ENCODE results near the gene ZNF407. TPM values are rescaled to one million over a fixed set of nuclear protein-coding genes. Genes with fewer than 3 reads are reported as not detected.

ZNF407 gene
- total RNA-seq, 1 experiment from 2014 or later = 15.9 TPM

GRCh38 chr18:74665346-74665745, 67.7 kb downstream of the ZNF407 start:
- Histone ChIP-seq H3K27me3 (replicated peaks; ENCODE audit: insufficient read depth, low read depth, low read length, poor library complexity) (no peaks in the 10 kb centered on the region), H3K36me3 (ENCODE audit: insufficient read depth, low read length, poor library complexity, severe bottlenecking) (no peaks in the 10 kb centered on the region), H3K27ac (ENCODE audit: low read depth, low read length, poor library complexity, severe bottlenecking) (no peak overlapping the region), H3K4me1 (ENCODE audit: insufficient read depth, low read length, poor library complexity, severe bottlenecking) (no peaks in the 10 kb centered on the region), H3K9me3 (ENCODE audit: low read depth, low read length, poor library complexity, severe bottlenecking) (no peaks in the 10 kb centered on the region), H3K4me3 (ENCODE audit: low read depth, low read length, poor library complexity, severe bottlenecking) (no peak overlapping the region)
- CTCF ChIA-PET = no interaction called here
- no TSS peak for BruUV-seq (replicated peaks)
- TF ChIP-seq, protein P1, sequence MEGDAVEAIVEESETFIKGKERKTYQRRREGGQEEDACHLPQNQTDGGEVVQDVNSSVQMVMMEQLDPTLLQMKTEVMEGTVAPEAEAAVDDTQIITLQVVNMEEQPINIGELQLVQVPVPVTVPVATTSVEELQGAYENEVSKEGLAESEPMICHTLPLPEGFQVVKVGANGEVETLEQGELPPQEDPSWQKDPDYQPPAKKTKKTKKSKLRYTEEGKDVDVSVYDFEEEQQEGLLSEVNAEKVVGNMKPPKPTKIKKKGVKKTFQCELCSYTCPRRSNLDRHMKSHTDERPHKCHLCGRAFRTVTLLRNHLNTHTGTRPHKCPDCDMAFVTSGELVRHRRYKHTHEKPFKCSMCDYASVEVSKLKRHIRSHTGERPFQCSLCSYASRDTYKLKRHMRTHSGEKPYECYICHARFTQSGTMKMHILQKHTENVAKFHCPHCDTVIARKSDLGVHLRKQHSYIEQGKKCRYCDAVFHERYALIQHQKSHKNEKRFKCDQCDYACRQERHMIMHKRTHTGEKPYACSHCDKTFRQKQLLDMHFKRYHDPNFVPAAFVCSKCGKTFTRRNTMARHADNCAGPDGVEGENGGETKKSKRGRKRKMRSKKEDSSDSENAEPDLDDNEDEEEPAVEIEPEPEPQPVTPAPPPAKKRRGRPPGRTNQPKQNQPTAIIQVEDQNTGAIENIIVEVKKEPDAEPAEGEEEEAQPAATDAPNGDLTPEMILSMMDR (conservative IDR thresholded peaks at IDR 0.05; ENCODE audit: low read depth, low read length) = no peak
- no peak for TF ChIP-seq EZH2 (IDR thresholded peaks at IDR 0.05; ENCODE audit: borderline replicate concordance, low read depth, low read length, poor library complexity, severe bottlenecking)
- DNase-seq (ENCODE audit: low spot score) = no peak
- POLR2A ChIA-PET (ENCODE audit: low non-redundant PET) = no interaction called here
- intact Hi-C loops (cut with micrococcal nuclease; ENCODE audit: unreplicated experiment) = no loop called here

GRCh38 chr18:74665905-74666304, 68.2 kb downstream of the ZNF407 start:
- H3K27ac ChIP-seq (ENCODE audit: low read depth, low read length, poor library complexity, severe bottlenecking) = no peak overlapping the region
- H3K4me3 ChIP-seq (ENCODE audit: low read depth, low read length, poor library complexity, severe bottlenecking) = no peak overlapping the region
- intact Hi-C loops (cut with micrococcal nuclease; ENCODE audit: unreplicated experiment) = no loop called here
- ChIA-PET POLR2A (ENCODE audit: low non-redundant PET) (no interaction called here), CTCF (no interaction called here)
- H3K27me3 ChIP-seq (replicated peaks; ENCODE audit: insufficient read depth, low read depth, low read length, poor library complexity) = no peaks in the 10 kb centered on the region
- H3K4me1 ChIP-seq (ENCODE audit: insufficient read depth, low read length, poor library complexity, severe bottlenecking) = no peaks in the 10 kb centered on the region
- no TSS peak for BruUV-seq (replicated peaks)
- DNase-seq (ENCODE audit: low spot score) = no peak
- H3K36me3 ChIP-seq (ENCODE audit: insufficient read depth, low read length, poor library complexity, severe bottlenecking) = no peaks in the 10 kb centered on the region
- no peaks in the 10 kb centered on the region for H3K9me3 ChIP-seq (ENCODE audit: low read depth, low read length, poor library complexity, severe bottlenecking)
- no peak for TF ChIP-seq EZH2 (IDR thresholded peaks at IDR 0.05; ENCODE audit: borderline replicate concordance, low read depth, low read length, poor library complexity, severe bottlenecking)
- TF ChIP-seq, protein P1 (conservative IDR thresholded peaks at IDR 0.05; ENCODE audit: low read depth, low read length) = no peak

DNA sequence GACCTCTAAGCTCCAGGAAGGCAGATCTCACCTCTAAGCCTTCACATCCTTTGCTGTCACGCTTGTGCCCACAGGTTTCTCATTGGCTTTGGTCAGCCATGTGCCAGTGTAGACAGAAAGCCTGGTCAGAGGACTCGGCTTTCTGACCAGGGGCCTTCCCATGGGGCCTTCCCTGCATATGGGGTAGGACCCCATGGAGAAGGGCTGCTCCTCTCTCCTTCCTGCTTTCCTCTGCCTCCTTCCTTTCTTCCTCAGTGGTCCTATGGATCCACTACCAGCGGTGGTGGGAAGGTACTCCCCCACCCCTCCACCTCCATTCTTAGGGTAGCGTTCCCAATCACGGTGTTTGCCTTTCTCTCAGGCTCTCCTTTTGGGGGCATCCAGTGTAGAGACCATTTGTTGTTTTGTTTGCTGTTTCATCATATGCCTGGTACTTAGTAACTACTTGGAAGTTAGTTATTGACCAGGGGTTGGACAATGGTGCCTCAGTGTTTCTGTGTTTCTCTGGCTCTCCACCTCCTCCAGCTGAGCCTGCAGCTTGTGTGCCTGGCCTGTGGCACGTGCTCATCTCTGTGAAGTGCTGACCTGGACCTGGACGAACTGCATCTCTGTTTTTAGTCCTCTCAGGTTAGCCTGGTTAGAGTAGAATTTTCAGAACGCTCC, 71.6 kb downstream of the ZNF407 start:
- H3K27ac ChIP-seq (ENCODE audit: low read depth, low read length, poor library complexity, severe bottlenecking) = no peak overlapping the region
- no peaks in the 10 kb centered on the region for H3K9me3 ChIP-seq (ENCODE audit: low read depth, low read length, poor library complexity, severe bottlenecking)
- ChIA-PET POLR2A (ENCODE audit: low non-redundant PET) (no interaction called here), CTCF (no interaction called here)
- no peaks in the 10 kb centered on the region for H3K27me3 ChIP-seq (replicated peaks; ENCODE audit: insufficient read depth, low read depth, low read length, poor library complexity)
- H3K4me1 ChIP-seq (ENCODE audit: insufficient read depth, low read length, poor library complexity, severe bottlenecking) = no peaks in the 10 kb centered on the region
- no peaks in the 10 kb centered on the region for H3K36me3 ChIP-seq (ENCODE audit: insufficient read depth, low read length, poor library complexity, severe bottlenecking)
- no peak overlapping the region for H3K4me3 ChIP-seq (ENCODE audit: low read depth, low read length, poor library complexity, severe bottlenecking)
- intact Hi-C loops (cut with micrococcal nuclease; ENCODE audit: unreplicated experiment) = no loop called here
- DNase-seq (ENCODE audit: low spot score) = no peak
- BruUV-seq (replicated peaks) = no TSS peak
- TF ChIP-seq EZH2 (IDR thresholded peaks at IDR 0.05; ENCODE audit: borderline replicate concordance, low read depth, low read length, poor library complexity, severe bottlenecking) = no peak
- TF ChIP-seq, protein P1 (conservative IDR thresholded peaks at IDR 0.05; ENCODE audit: low read depth, low read length) = no peak

All from A673 (cell line).